GM13976 (cell line): ENCODE measurements around the gene AKR1E2.

Experiments used
- DNase-seq: peaks from one replicate; pipeline ENCODE4 v3.0.0; 2012; ENCODE audit warnings: low spot score
- CTCF ChIP-seq: IDR thresholded peaks from 2 replicates; pipeline ENCODE4 v1.5.1; 2012; ENCODE audit warnings: borderline replicate concordance, mild to moderate bottlenecking; ENCODE audit not compliant: insufficient read depth; ENCODE audit errors: extremely low read depth, missing control alignments, control extremely low read depth
- in situ Hi-C: fragments of 300-500 bp; cut with MboI; formaldehyde crosslinking; loops from one replicate; pipeline ENCODE4 v1.12.0; 2022; ENCODE audit warnings: low sequenced_read_pairs, mixed read lengths, inconsistent platforms; ENCODE audit not compliant: unreplicated experiment

Gene AKR1E2

DNA sequence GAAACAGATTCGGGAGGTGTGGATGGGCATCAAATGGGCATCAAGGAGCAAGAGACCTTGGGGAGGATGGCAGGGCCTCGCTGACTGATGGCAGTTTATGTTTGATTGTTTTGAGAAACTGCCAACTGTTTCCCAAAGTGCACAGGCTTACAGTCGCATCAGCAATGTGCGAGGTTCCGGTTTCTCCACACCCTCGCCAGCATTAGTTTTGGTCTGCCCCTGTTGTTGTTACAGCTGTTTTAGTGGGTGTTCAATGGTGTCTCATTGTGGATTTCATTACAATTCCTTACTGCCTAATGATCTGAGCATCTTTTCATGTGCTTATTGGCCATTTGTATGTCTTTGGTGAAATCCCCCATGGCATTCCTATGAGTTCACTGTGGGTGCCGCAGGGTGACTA, 24.4 kb downstream of the AKR1E2 start:
- no peak for TF ChIP-seq CTCF
- in situ Hi-C loops: no loop called here

GRCh38 chr10:4851176-4851575, 25.2 kb downstream of the AKR1E2 start:
- no peak for DNase-seq
- TF ChIP-seq CTCF: no peak
- in situ Hi-C loops: no loop called here

More for the DNA sequence above, 24.4 kb downstream of the AKR1E2 start:
- no peak for DNase-seq

- DNase-seq: no peak
- in situ Hi-C loops: no loop called here
- no peak for TF ChIP-seq CTCF
Measured at GRCh38 chr10:4851846-4852245, 25.8 kb downstream of the AKR1E2 start.

GRCh38 chr10:4865945-4866661, 40.1 kb downstream of the AKR1E2 start:
- no peak for TF ChIP-seq CTCF
- no peak for DNase-seq
- in situ Hi-C loops: no loop called here

DNA sequence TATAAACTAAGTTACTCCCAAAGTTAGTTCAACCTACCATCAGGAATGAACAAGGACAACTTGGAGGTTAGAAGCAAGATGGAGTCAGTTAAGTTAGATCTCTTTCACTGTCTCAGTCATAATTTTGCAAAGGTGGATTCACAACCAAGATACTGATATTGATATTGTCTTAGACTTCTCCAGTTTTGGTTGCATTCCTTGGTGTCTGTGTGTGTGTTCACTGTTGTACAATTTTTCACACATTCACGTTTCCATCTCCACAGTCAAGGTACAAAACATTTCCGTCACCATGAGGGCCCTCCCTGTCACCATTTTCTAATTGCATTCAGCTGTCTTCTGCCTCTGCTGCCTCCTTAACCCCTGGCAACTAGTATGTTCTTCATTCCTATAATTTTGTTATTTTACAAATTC, 41.1 kb downstream of the AKR1E2 start:
- in situ Hi-C loops: no loop called here
- no peak for TF ChIP-seq CTCF
- DNase-seq: no peak

DNA sequence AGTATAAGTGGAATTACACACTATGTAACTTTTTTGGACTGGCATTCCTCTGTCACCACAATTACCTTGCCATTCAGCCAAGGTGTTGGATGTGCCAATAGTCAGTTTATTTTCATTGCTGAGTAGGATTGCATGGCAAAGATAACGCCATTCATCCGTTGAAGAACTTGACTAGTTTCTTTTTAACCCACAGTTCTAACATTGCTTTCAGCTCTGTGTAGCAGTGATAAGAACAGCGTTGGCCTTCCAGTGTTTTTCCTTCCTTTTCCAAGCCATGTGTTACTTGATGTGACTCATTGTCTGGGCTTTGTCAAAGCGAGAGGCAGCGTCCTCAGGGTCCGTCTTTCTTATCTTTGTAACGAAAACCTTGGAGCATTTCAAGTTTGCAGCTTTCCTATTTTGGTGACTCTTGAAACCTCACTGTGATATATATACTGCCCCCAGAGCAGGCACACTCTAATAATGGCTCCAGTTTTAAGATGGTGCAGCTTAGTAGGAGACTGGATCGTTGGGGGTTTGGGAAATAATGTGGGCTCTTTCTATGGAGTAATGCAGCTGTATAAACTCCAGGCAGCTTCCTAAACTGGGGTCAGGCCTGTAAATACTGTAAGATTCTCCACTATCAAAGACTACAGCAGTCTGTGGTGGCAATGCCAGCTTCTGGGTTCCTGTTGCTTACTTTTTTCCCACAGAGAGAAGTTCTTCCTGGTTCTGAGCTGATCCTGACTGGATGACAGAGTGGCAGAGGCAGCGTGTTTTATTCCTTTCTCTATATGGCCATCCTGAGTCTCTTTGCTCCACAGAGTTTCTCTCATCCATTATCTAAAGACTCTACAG, 41.7 kb downstream of the AKR1E2 start:
- in situ Hi-C loops: no loop called here
- no peak for DNase-seq
- no peak for TF ChIP-seq CTCF
